H1 (cell line): Measurements from ENCODE around the gene ATG16L1. TPM values are rescaled to one million over a fixed set of nuclear protein-coding genes. Genes with fewer than 3 reads are reported as not detected.

Experiments
- CTCF ChIA-PET: fragments of 300-600 bp; sonication (Branson Sonifier 250); formaldehyde crosslinking; loops from one replicate; lab custom pipeline; 2021; ENCODE audit not compliant: partially characterized antibody; lab: Charles Lee
- POLR2A ChIA-PET: fragments of 300-600 bp; sonication (Branson Sonifier 250); formaldehyde crosslinking; loops from one replicate; lab custom pipeline; 2021; ENCODE audit warnings: inconsistent platforms; ENCODE audit not compliant: partially characterized antibody; lab: Charles Lee
- DNase-seq, 2 experiments: peaks; one replicate each; pipeline versions ENCODE4 v3.0.0 to v3.0.0-alpha.2; 2010 to 2022; ENCODE audit warnings: low spot score in 2 of 2, low read depth in 1 of 2, mixed read lengths in 1 of 2
- FAIRE-seq: peaks from 2 replicates; lab custom pipeline; 2011; peaks lifted over from hg19 to GRCh38; lab: Jason Lieb, UNC
- H2AFZ ChIP-seq: 2 replicates; pipeline ENCODE4 v1.8.1; 2012; ENCODE audit warnings: low read length, inconsistent platforms
- H2AK5ac ChIP-seq: 2 replicates; pipeline ENCODE4 v1.6.1; 2013; ENCODE audit warnings: low read depth, low read length
- H2BK120ac ChIP-seq: replicated peaks from 2 replicates; pipeline ENCODE3; 2013; ENCODE audit warnings: low read depth, low read length, inconsistent platforms
- H2BK12ac ChIP-seq: 2 replicates; pipeline ENCODE4 v1.6.1; 2013; ENCODE audit warnings: low read depth, low read length
- H2BK15ac ChIP-seq: 2 replicates; pipeline ENCODE4 v1.6.1; 2013; ENCODE audit warnings: low read length
- H2BK20ac ChIP-seq: 2 replicates; pipeline ENCODE4 v1.6.1; 2013; ENCODE audit warnings: low read length
- H2BK5ac ChIP-seq: 2 replicates; pipeline ENCODE4 v1.6.1; 2013; ENCODE audit warnings: low read depth, low read length
- H3K14ac ChIP-seq: 2 replicates; pipeline ENCODE4 v1.6.1; 2013; ENCODE audit warnings: inconsistent platforms; ENCODE audit not compliant: insufficient read length
- H3K18ac ChIP-seq: 2 replicates; pipeline ENCODE4 v1.6.1; 2013; ENCODE audit warnings: low read length; ENCODE audit errors: extremely low read depth
- H3K23ac ChIP-seq: 2 replicates; pipeline ENCODE4 v1.6.1; 2013; ENCODE audit warnings: inconsistent platforms; ENCODE audit not compliant: insufficient read length
- H3K23me2 ChIP-seq: 2 replicates; pipeline ENCODE4 v1.6.1; 2013; ENCODE audit warnings: low read depth, low read length
- H3K27ac ChIP-seq: 2 replicates; pipeline ENCODE4 v1.6.1; 2011; ENCODE audit warnings: low read depth, low read length, inconsistent platforms
- H3K27me3 ChIP-seq, 4 experiments: replicated peaks in 1 of 4; 1 replicate in 1 of 4; 2 replicates in 3 of 4; pipeline versions ENCODE4 v1.6.1 to v1.8.1; 2011 to 2013; ENCODE audit warnings: low read length in 3 of 4, mild to moderate bottlenecking in 3 of 4, inconsistent platforms in 2 of 4, mixed read lengths in 2 of 4, moderate library complexity in 1 of 4; ENCODE audit not compliant: control insufficient read depth in 3 of 4, insufficient read depth in 3 of 4; ENCODE audit errors: extremely low read depth in 1 of 4
- H3K36me3 ChIP-seq, 4 experiments: 2 replicates each; pipeline versions ENCODE4 v1.6.1 to v1.8.1; 2011 to 2013; ENCODE audit warnings: mild to moderate bottlenecking in 4 of 4, low read length in 3 of 4, moderate library complexity in 2 of 4, control low read depth in 1 of 4, inconsistent platforms in 1 of 4; ENCODE audit not compliant: insufficient read depth in 4 of 4, control insufficient read depth in 2 of 4
- H3K4ac ChIP-seq: replicated peaks from 2 replicates; pipeline ENCODE3; 2013; ENCODE audit warnings: low read length, low read depth, mixed read lengths, inconsistent platforms; ENCODE audit not compliant: insufficient read length
- H3K4me1 ChIP-seq, 4 experiments: replicated peaks in 1 of 4; 1 replicate in 1 of 4; 2 replicates in 3 of 4; pipeline versions ENCODE4 v1.6.1 to v1.8.1; 2011 to 2013; ENCODE audit warnings: low read length in 3 of 4, inconsistent platforms in 2 of 4, mixed read lengths in 1 of 4; ENCODE audit not compliant: insufficient read depth in 4 of 4, control insufficient read depth in 3 of 4
- H3K4me2 ChIP-seq, 2 experiments: 2 replicates each; pipeline versions ENCODE4 v1.6.1 to v1.8.1; 2011 to 2013; ENCODE audit warnings: low read depth in 2 of 2, low read length in 2 of 2, control low read depth in 1 of 2, inconsistent platforms in 1 of 2, mild to moderate bottlenecking in 1 of 2; ENCODE audit not compliant: insufficient read depth in 1 of 2
- H3K4me3 ChIP-seq, 4 experiments: fragments of 200-600, 300-600 bp in 1 of 4; sonication (generic), shearing (Covaris generic), sonication (Bioruptor Twin) in 1 of 4; 2 replicates each; pipeline versions ENCODE4 v1.5.1 to v1.8.1; 2011 to 2016; ENCODE audit warnings: low read length in 4 of 4, low read depth in 3 of 4, control low read depth in 2 of 4, inconsistent platforms in 2 of 4, mild to moderate bottlenecking in 2 of 4, mixed read lengths in 1 of 4, moderate library complexity in 1 of 4; ENCODE audit not compliant: insufficient read depth in 2 of 4; ENCODE audit errors: extremely low read depth in 1 of 4
- H3K56ac ChIP-seq: replicated peaks from 2 replicates; pipeline ENCODE3; 2013; ENCODE audit warnings: low read depth, mild to moderate bottlenecking, mixed read lengths, low read length, inconsistent platforms; ENCODE audit not compliant: insufficient read length
- H3K79me1 ChIP-seq: 2 replicates; pipeline ENCODE4 v1.6.1; 2013; ENCODE audit warnings: low read depth, low read length, control low read depth
- H3K79me2 ChIP-seq, 2 experiments: 2 replicates each; pipeline versions ENCODE4 v1.6.1 to v1.8.1; 2012 to 2013; ENCODE audit warnings: low read length in 2 of 2, mild to moderate bottlenecking in 2 of 2, inconsistent platforms in 1 of 2; ENCODE audit not compliant: insufficient read depth in 2 of 2, control insufficient read depth in 1 of 2
- H3K9ac ChIP-seq, 4 experiments: replicated peaks in 1 of 4; 1 replicate in 1 of 4; 2 replicates in 3 of 4; pipeline versions ENCODE4 v1.6.1 to v1.8.1; 2011 to 2013; ENCODE audit warnings: low read depth in 3 of 4, low read length in 3 of 4, control low read depth in 2 of 4, mild to moderate bottlenecking in 2 of 4, moderate library complexity in 2 of 4, inconsistent platforms in 1 of 4; ENCODE audit errors: extremely low read depth in 1 of 4
- H3K9me3 ChIP-seq, 2 experiments: 2 replicates each; pipeline versions ENCODE4 v1.6.1 to v1.8.1; 2012 to 2013; ENCODE audit warnings: mild to moderate bottlenecking in 2 of 2, moderate library complexity in 2 of 2, control low read depth in 1 of 2, inconsistent platforms in 1 of 2, low read depth in 1 of 2, low read length in 1 of 2, mixed read lengths in 1 of 2; ENCODE audit not compliant: insufficient read depth in 2 of 2
- H4K20me1 ChIP-seq, 2 experiments: replicated peaks in 1 of 2; 2 replicates each; pipeline versions ENCODE3 to v1.8.1; 2011 to 2013; ENCODE audit warnings: inconsistent platforms in 2 of 2, low read length in 2 of 2, mild to moderate bottlenecking in 1 of 2; ENCODE audit not compliant: insufficient read depth in 2 of 2, control insufficient read depth in 1 of 2
- H4K5ac ChIP-seq: 2 replicates; pipeline ENCODE4 v1.6.1; 2013; ENCODE audit warnings: low read length, low read depth, mixed read lengths, inconsistent platforms; ENCODE audit not compliant: insufficient read length
- H4K8ac ChIP-seq: 2 replicates; pipeline ENCODE4 v1.8.0; 2013; ENCODE audit warnings: mild to moderate bottlenecking, moderate library complexity, low read length, inconsistent platforms; ENCODE audit not compliant: insufficient read depth; ENCODE audit errors: extremely low read depth
- H4K91ac ChIP-seq: replicated peaks from 2 replicates; pipeline ENCODE3; 2013; ENCODE audit warnings: low read length, mixed read lengths, inconsistent platforms; ENCODE audit not compliant: insufficient read length
- KDM1A ChIP-seq: fragments of 200-600, 300-600 bp; sonication (generic); IDR thresholded peaks from 2 replicates; pipeline ENCODE4 v1.7.1; 2016; ENCODE audit warnings: mild to moderate bottlenecking, low read length, borderline replicate concordance
- SP2 ChIP-seq: IDR thresholded peaks from 2 replicates; pipeline ENCODE4 v1.6.1; 2012; ENCODE audit warnings: mild to moderate bottlenecking, low read length, inconsistent platforms
- YY1 ChIP-seq: IDR thresholded peaks from 2 replicates; pipeline ENCODE4 v1.6.1; 2011; ENCODE audit warnings: low read depth, mild to moderate bottlenecking, low read length
- ZNF274 ChIP-seq: IDR thresholded peaks from 2 replicates; pipeline ENCODE4 v1.7.0; 2012; ENCODE audit warnings: low read length, borderline replicate concordance; ENCODE audit errors: extremely low read depth
- WGBS, 2 experiments: shearing (Covaris generic) in 1 of 2; methylation state at CpG; one replicate each; pipeline versions ENCODE4 v1.1.6 to v1.1.7; 2013 to 2015; ENCODE audit warnings: low lambda C conversion rate in 2 of 2, mixed read lengths in 2 of 2, inconsistent platforms in 1 of 2, low coverage in 1 of 2, missing lambda C conversion rate in 1 of 2; ENCODE audit not compliant: insufficient replicate concordance in 2 of 2, insufficient coverage in 1 of 2, insufficient read length in 1 of 2; ENCODE audit errors: extremely low coverage in 1 of 2, missing lambda C conversion rate in 1 of 2; 5-methylcytosine and 5-hydroxymethylcytosine counted together
- polyA plus RNA-seq, 7 experiments: library from polyadenylated mRNA; depleted of rRNA in 3 of 7; stranded (reverse) in 5 of 7; unstranded in 2 of 7; fragments of >200 nt in 5 of 7; fragments of 200-250 nt in 2 of 7; gene quantifications; 1 replicate in 5 of 7; 2 replicates in 1 of 7; 4 replicates in 1 of 7; pipeline versions ENCODE4 v1.2.1 to v1.2.3, GENCODE V29; 2011 to 2013; ENCODE audit warnings: missing spikeins in 2 of 7, mixed read lengths in 2 of 7
- total RNA-seq: library from RNA; stranded (reverse); fragmentation: NEBNext Ultra II Directional; extraction: Animal tissue kit (Norgen Biotek cat#: 25700); gene quantifications from 2 replicates; pipeline ENCODE4 v1.2.1, GENCODE V29; 2021

Gene ATG16L1
- total and polyA plus RNA-seq, 2 of the 8 experiments (the other 6 are each of a cell fraction or from before 2014, with no cell fraction given), result 18.3 to 31.0 TPM

- H3K36me3 ChIP-seq, result peaks cover 44 to 86% (median 72%) of the 10 kb centered on the region in 4 experiments
- H3K4ac ChIP-seq, result no peak overlapping the region
- no peaks in the 10 kb centered on the region for H3K79me1 ChIP-seq
- H3K4me3 ChIP-seq, result no peak overlapping the region
- no peak overlapping the region for H4K91ac ChIP-seq
- H2AFZ ChIP-seq, result no peak overlapping the region
- DNase-seq (no peak), FAIRE-seq (no peak)
- CTCF ChIA-PET, result interaction anchor here (0.5 to 0.7 kb wide), 3 partner anchors 20 to 472 kb away, joined by 3 to 4 read pairs (median 3); no protein-coding TSS in a partner anchor
- no peaks in the 10 kb centered on the region for H3K23me2 ChIP-seq
- no peak overlapping the region for H3K14ac ChIP-seq
- H2BK15ac ChIP-seq, result no peak overlapping the region
- H3K4me2 ChIP-seq, result no peak overlapping the region
- H3K27me3 ChIP-seq, result no peaks in the 10 kb centered on the region
- H4K8ac ChIP-seq, result no peak overlapping the region
- TF ChIP-seq SP2 (no peak), YY1 (no peak), KDM1A (no peak), ZNF274 (no peak)
- no peak overlapping the region for H3K27ac ChIP-seq
- H2BK20ac ChIP-seq, result no peak overlapping the region
- no peak overlapping the region for H3K9ac ChIP-seq
- H2AK5ac ChIP-seq, result no peak overlapping the region
- H4K20me1 ChIP-seq, result peaks cover 4 to 8% of the 10 kb centered on the region in 2 experiments
- H2BK12ac ChIP-seq, result no peak overlapping the region
- no peaks in the 10 kb centered on the region for H3K4me1 ChIP-seq
- POLR2A ChIA-PET, result interaction anchor here (1.3 to 2.7 kb wide), 2 partner anchors 9 to 16 kb away, joined by 3 to 9 read pairs; no protein-coding TSS in a partner anchor
- no peak overlapping the region for H2BK120ac ChIP-seq
- WGBS, 2 experiments, result 84% methylated on average over 12 of the region's 12 CpGs; no CpG with 5 or more reads in 1 of the 2 experiments
- H3K56ac ChIP-seq, result no peak overlapping the region
- no peak overlapping the region for H4K5ac ChIP-seq
- no peak overlapping the region for H3K23ac ChIP-seq
- H3K79me2 ChIP-seq, result peaks cover 0 to 3% of the 10 kb centered on the region in 2 experiments; a peak in 1 of 4 replicates
- H2BK5ac ChIP-seq, result no peak overlapping the region
- no peak overlapping the region for H3K18ac ChIP-seq
- H3K9me3 ChIP-seq, result no peaks in the 10 kb centered on the region
Observed at GRCh38 chr2:233289648-233290047, 38.2 kb downstream of the ATG16L1 start.
